Thyroid gland (tissue), 4 donors: Measurements from ENCODE around the gene SBNO1.

Experiments used
- POLR2A ChIP-seq, 2 donors: fragments of 450-650 bp; IDR thresholded peaks; one replicate each; pipeline ENCODE4 v1.6.1; 2017; ENCODE audit warnings: antibody characterized with exemption in 2 of 2, mild to moderate bottlenecking in 2 of 2, moderate library complexity in 1 of 2
- TF ChIP-seq, protein P1 (sequence below), 6 experiments: fragments of 200-600 bp in 3 of 6; fragments of 450-650 bp in 3 of 6; sonication (generic) in 3 of 6; IDR thresholded peaks; one replicate each; pipeline ENCODE4 v1.5.1; 2016 to 2019; ENCODE audit warnings: antibody characterized with exemption in 6 of 6, mild to moderate bottlenecking in 2 of 6, inconsistent platforms in 1 of 6, moderate library complexity in 1 of 6

DNA sequence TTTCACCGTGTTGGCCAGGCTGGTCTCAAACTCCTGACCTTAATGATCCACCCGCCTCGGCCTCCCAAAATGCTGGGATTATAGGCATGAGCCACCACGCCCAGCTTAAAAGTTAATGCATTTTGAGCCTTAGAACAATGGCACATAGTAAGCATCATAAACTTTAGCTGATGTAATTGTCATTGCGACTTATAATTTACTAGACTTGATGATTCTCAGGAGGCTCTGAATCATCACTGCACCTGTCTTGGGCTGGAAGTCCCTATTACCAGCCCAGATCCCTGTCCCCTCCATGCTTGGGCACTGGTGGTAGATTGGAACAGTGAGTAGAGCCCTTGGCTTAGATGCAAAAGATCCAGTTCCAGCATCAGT, 45.4 kb upstream of the SBNO1 start:
- TF ChIP-seq POLR2A (IDR thresholded peaks at IDR 0.05) = no peak
- TF ChIP-seq, protein P1, sequence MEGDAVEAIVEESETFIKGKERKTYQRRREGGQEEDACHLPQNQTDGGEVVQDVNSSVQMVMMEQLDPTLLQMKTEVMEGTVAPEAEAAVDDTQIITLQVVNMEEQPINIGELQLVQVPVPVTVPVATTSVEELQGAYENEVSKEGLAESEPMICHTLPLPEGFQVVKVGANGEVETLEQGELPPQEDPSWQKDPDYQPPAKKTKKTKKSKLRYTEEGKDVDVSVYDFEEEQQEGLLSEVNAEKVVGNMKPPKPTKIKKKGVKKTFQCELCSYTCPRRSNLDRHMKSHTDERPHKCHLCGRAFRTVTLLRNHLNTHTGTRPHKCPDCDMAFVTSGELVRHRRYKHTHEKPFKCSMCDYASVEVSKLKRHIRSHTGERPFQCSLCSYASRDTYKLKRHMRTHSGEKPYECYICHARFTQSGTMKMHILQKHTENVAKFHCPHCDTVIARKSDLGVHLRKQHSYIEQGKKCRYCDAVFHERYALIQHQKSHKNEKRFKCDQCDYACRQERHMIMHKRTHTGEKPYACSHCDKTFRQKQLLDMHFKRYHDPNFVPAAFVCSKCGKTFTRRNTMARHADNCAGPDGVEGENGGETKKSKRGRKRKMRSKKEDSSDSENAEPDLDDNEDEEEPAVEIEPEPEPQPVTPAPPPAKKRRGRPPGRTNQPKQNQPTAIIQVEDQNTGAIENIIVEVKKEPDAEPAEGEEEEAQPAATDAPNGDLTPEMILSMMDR (IDR thresholded peaks at IDR 0.05) = no peak
